ENCODE results near the gene P2RX1.

Gene P2RX1

DNA sequence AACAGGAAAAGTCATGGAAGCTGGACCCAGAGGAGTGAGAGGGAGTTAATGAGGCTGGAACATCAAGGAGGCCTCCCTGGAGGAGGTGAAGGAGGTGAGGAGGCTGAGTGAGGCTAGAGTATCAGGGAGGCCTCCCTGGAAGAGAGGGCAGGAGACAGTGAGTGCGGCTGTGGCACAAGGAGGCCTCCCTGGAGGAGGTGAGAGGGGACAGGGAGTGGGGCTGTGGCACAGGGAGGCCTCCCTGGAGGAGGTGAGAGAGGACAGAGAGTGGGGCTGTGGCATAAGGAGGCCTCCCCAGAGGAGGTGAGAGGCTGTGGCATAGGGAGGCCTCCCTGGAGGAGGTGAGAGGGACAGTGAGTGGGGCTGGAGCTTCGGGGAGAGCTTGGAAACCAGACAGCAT, 28.9 kb downstream of the P2RX1 start:
- Histone ChIP-seq H3K79me2 (ENCODE audit: low read length) (no peaks in the 10 kb centered on the region), H3K9me2 (replicated peaks; ENCODE audit: insufficient read depth, low read length) (no peaks in the 10 kb centered on the region), H3K36me3 (replicated peaks; ENCODE audit: insufficient read depth, low read length) (no peaks in the 10 kb centered on the region), H3K4me1 (ENCODE audit: low read length) (no peaks in the 10 kb centered on the region), H3K9ac (ENCODE audit: low read length) (no peak overlapping the region), H4K20me1 (ENCODE audit: insufficient read depth, low read length) (no peaks in the 10 kb centered on the region), H3K4me3 (ENCODE audit: low read length) (no peak overlapping the region), H3K4me2 (ENCODE audit: low read depth, low read length) (no peak overlapping the region), H3K9me3 (replicated peaks; ENCODE audit: insufficient read depth, low read length) (no peaks in the 10 kb centered on the region), H3F3A (ENCODE audit: insufficient read depth, low read length) (no peaks in the 10 kb centered on the region), H3K27ac (ENCODE audit: low read length) (no peak overlapping the region), H3K27me3 (replicated peaks; ENCODE audit: insufficient read depth, low read length) (no peaks in the 10 kb centered on the region; the same call in 1 of the 2 replicates), H2AFZ (ENCODE audit: low read length) (no peak overlapping the region)
- TF ChIP-seq, protein P1, sequence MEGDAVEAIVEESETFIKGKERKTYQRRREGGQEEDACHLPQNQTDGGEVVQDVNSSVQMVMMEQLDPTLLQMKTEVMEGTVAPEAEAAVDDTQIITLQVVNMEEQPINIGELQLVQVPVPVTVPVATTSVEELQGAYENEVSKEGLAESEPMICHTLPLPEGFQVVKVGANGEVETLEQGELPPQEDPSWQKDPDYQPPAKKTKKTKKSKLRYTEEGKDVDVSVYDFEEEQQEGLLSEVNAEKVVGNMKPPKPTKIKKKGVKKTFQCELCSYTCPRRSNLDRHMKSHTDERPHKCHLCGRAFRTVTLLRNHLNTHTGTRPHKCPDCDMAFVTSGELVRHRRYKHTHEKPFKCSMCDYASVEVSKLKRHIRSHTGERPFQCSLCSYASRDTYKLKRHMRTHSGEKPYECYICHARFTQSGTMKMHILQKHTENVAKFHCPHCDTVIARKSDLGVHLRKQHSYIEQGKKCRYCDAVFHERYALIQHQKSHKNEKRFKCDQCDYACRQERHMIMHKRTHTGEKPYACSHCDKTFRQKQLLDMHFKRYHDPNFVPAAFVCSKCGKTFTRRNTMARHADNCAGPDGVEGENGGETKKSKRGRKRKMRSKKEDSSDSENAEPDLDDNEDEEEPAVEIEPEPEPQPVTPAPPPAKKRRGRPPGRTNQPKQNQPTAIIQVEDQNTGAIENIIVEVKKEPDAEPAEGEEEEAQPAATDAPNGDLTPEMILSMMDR (IDR thresholded peaks at IDR 0.05; ENCODE audit: low read length), result no peak
- TF ChIP-seq EZH2phosphoT487 (IDR thresholded peaks at IDR 0.05; ENCODE audit: low read length) (no peak), EZH2 (optimal IDR thresholded peaks at IDR 0.05; ENCODE audit: low read depth, low read length) (no peak)
- no peak for DNase-seq

DNA sequence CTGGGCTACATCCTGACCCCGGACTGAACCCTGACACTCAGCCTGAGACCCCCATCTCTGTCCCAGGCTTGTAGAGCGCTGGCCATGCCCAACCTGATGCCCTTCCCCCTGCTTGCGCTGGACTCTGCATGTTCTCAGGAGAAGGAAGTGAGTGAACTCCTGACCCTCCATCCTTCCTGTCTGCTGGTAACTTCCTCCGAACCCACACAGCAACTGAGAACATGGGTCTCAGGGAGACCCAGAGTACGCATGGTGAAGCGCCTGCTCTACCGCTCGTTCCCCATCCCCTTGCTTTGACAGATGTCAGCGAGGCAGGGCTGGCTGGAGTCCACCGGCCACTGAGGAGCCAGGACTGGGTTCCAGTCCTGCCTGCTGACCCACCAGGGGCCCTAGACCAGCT, 29.5 kb downstream of the P2RX1 start:
- Histone ChIP-seq H3K4me3 (ENCODE audit: low read length) (no peak overlapping the region), H3K79me2 (ENCODE audit: low read length) (no peaks in the 10 kb centered on the region), H4K20me1 (ENCODE audit: insufficient read depth, low read length) (no peaks in the 10 kb centered on the region), H3F3A (ENCODE audit: insufficient read depth, low read length) (no peaks in the 10 kb centered on the region), H3K9ac (ENCODE audit: low read length) (no peak overlapping the region), H3K4me2 (ENCODE audit: low read depth, low read length) (no peak overlapping the region), H3K27me3 (replicated peaks; ENCODE audit: insufficient read depth, low read length) (no peaks in the 10 kb centered on the region; the same call in 1 of the 2 replicates), H2AFZ (ENCODE audit: low read length) (no peak overlapping the region), H3K36me3 (replicated peaks; ENCODE audit: insufficient read depth, low read length) (no peaks in the 10 kb centered on the region), H3K9me3 (replicated peaks; ENCODE audit: insufficient read depth, low read length) (no peaks in the 10 kb centered on the region), H3K27ac (ENCODE audit: low read length) (no peak overlapping the region), H3K9me2 (replicated peaks; ENCODE audit: insufficient read depth, low read length) (no peaks in the 10 kb centered on the region), H3K4me1 (ENCODE audit: low read length) (no peaks in the 10 kb centered on the region)
- DNase-seq, result no peak
- TF ChIP-seq EZH2phosphoT487 (IDR thresholded peaks at IDR 0.05; ENCODE audit: low read length) (no peak), EZH2 (optimal IDR thresholded peaks at IDR 0.05; ENCODE audit: low read depth, low read length) (no peak)
- TF ChIP-seq, protein P1 (IDR thresholded peaks at IDR 0.05; ENCODE audit: low read length), result no peak

- no peak overlapping the region for H2AFZ ChIP-seq (ENCODE audit: low read length)
- no peak for DNase-seq
These were observed 30.3 kb downstream of the P2RX1 start for GRCh38 chr17:3885970-3886369.

More at GRCh38 chr17:3885970-3886369, 30.3 kb downstream of the P2RX1 start:
- H3K4me3 ChIP-seq (ENCODE audit: low read length), result no peak overlapping the region
- TF ChIP-seq, protein P1 (IDR thresholded peaks at IDR 0.05; ENCODE audit: low read length), result no peak
- TF ChIP-seq EZH2phosphoT487 (IDR thresholded peaks at IDR 0.05; ENCODE audit: low read length), result no peak
- no peak for TF ChIP-seq EZH2 (optimal IDR thresholded peaks at IDR 0.05; ENCODE audit: low read depth, low read length)
- no peaks in the 10 kb centered on the region for H3K4me1 ChIP-seq (ENCODE audit: low read length)
- no peak overlapping the region for H3K9ac ChIP-seq (ENCODE audit: low read length)
- H3F3A ChIP-seq (ENCODE audit: insufficient read depth, low read length), result no peaks in the 10 kb centered on the region
- no peaks in the 10 kb centered on the region for H3K9me3 ChIP-seq (replicated peaks; ENCODE audit: insufficient read depth, low read length)
- H3K27me3 ChIP-seq (replicated peaks; ENCODE audit: insufficient read depth, low read length), result no peaks in the 10 kb centered on the region
- H4K20me1 ChIP-seq (ENCODE audit: insufficient read depth, low read length), result no peaks in the 10 kb centered on the region
- H3K27ac ChIP-seq (ENCODE audit: low read length), result no peak overlapping the region
- H3K79me2 ChIP-seq (ENCODE audit: low read length), result no peaks in the 10 kb centered on the region
- no peaks in the 10 kb centered on the region for H3K9me2 ChIP-seq (replicated peaks; ENCODE audit: insufficient read depth, low read length)
- H3K4me2 ChIP-seq (ENCODE audit: low read depth, low read length), result no peak overlapping the region
- no peaks in the 10 kb centered on the region for H3K36me3 ChIP-seq (replicated peaks; ENCODE audit: insufficient read depth, low read length)

Measured in MM.1S (cell line).